Measurements from ENCODE around the gene HLA-DMB. TPM values are rescaled to one million over a fixed set of nuclear protein-coding genes. Genes with fewer than 3 reads are reported as not detected.
A peak's percentile ranks its signal among the peaks of the same experiment; 100 is the strongest.

HLA-DMB gene
- total RNA-seq, 1 donor from 2014 or later = not detected

DNA sequence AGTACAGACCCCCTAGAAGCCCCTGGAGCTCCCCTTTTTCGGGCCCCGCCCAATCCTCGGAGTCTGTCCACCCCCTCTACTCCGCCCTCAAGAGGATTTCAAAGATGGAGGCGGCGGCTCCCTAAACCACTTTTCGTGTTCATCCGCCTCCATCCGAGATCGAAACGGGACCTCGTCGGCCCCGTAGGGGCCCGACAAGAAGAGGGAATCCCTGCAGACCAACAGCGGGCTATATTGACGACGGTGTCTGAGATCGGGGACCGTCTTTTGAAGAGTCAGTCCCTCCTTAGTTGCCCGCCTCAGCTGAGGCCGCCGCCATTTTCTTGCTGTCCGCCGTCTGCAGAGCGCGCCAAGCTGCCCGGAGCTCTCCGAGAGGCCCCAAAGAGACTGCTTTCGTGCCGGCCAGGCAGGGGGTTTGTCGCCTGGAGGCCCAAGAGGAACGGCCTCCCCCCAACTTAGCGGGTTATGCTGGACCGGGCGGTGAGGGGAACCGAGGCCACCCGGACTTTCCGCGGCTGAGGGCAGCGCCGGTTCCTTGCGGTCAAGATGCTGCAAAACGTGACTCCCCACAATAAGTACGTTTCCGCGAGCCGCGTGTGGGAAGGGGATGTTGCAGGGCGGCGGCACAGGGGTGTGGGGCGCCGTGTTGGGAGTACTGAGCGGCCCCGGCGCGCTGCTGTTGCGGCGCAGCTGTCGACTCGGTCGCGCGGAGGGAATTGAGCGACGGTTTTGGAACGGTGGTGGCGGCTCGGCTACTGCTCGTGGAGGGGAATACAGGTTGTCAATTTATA lies 31.7 kb upstream of the HLA-DMB start:
- Mint-ChIP-seq H3K4me1 (ENCODE audit: unreplicated experiment) (peaks cover 33% of the 10 kb centered on the region), H3K27me3 (ENCODE audit: unreplicated experiment) (no peaks in the 10 kb centered on the region), H3K27ac (ENCODE audit: unreplicated experiment) (peak overlapping the region; percentile 100), H3K4me3 (ENCODE audit: unreplicated experiment) (peak overlapping the region; percentile 91), H3K9me3 (ENCODE audit: unreplicated experiment) (no peaks in the 10 kb centered on the region), H3K36me3 (ENCODE audit: unreplicated experiment) (peaks cover 56% of the 10 kb centered on the region)
- no peak for DNase-seq (ENCODE audit: extremely low spot score, unreplicated experiment)
- TF ChIP-seq, protein P1, sequence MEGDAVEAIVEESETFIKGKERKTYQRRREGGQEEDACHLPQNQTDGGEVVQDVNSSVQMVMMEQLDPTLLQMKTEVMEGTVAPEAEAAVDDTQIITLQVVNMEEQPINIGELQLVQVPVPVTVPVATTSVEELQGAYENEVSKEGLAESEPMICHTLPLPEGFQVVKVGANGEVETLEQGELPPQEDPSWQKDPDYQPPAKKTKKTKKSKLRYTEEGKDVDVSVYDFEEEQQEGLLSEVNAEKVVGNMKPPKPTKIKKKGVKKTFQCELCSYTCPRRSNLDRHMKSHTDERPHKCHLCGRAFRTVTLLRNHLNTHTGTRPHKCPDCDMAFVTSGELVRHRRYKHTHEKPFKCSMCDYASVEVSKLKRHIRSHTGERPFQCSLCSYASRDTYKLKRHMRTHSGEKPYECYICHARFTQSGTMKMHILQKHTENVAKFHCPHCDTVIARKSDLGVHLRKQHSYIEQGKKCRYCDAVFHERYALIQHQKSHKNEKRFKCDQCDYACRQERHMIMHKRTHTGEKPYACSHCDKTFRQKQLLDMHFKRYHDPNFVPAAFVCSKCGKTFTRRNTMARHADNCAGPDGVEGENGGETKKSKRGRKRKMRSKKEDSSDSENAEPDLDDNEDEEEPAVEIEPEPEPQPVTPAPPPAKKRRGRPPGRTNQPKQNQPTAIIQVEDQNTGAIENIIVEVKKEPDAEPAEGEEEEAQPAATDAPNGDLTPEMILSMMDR (IDR thresholded peaks at IDR 0.05) = no peak

DNA sequence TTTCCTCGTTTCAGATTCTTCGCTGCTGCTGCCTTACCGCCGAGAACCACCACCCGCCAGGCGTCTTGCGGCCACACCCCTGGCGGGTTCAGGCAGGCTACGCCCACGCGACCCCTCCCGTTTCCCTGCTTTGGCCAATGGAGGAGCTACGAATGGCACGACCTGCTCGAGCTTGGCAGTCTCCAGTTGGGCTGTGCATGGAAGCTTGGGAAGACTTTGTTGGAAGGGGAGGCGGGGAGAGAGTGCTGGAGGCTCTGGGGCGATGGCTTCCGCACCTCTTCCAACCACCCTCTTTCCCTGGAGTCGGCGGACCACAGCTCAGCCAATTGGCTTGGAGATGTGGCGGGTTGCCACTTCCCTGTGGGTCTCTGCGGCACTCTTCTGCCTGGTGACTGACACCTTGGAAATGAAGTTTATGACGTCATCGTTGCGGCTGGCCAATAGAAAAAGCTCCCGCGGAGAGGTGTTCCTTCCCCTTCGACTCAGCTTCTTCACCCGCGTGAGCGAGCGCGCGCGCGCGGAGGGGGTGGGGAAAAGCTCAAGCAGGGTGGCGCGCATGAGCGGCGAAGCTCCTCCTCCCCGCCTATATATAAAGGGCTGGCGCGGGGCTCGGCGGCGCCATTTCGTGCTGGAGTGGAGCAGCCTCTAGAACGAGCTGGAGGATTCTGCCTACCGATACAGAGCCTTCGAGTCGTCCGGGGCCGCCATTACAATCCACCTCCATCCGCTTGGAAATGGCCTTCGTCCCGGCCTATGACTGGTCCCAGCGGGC lies 30.9 kb upstream of the HLA-DMB start:
- TF ChIP-seq, protein P1 (IDR thresholded peaks at IDR 0.05) = no peak
- Mint-ChIP-seq H3K27ac (ENCODE audit: unreplicated experiment) (peak overlapping the region; percentile 100), H3K4me3 (ENCODE audit: unreplicated experiment) (peak overlapping the region; percentile 91), H3K9me3 (ENCODE audit: unreplicated experiment) (no peaks in the 10 kb centered on the region), H3K4me1 (ENCODE audit: unreplicated experiment) (peaks cover 35% of the 10 kb centered on the region), H3K36me3 (ENCODE audit: unreplicated experiment) (peaks cover 48% of the 10 kb centered on the region), H3K27me3 (ENCODE audit: unreplicated experiment) (no peaks in the 10 kb centered on the region)
- peak; percentile 100 for DNase-seq (ENCODE audit: extremely low spot score, unreplicated experiment)

DNA sequence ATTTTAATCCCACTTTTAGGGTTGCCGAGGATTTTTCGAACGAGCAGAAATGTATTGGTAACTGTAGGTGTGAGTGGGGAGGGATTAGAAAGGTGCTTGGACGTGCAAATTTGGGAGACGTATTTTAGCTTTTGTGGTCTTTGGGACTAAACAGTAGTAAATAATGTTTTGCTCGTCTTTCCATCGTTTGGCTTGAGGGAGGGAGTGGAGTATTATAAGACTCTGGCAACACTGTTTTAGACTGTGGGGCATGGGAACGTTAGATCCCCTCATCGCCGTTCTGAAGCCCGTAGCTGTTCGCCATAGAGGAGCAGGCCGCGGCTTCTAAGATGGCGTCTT lies 30.4 kb upstream of the HLA-DMB start:
- peak overlapping the region; percentile 100 for H3K27ac Mint-ChIP-seq (ENCODE audit: unreplicated experiment)
- H3K4me1 Mint-ChIP-seq (ENCODE audit: unreplicated experiment) = peaks cover 33% of the 10 kb centered on the region

DNA sequence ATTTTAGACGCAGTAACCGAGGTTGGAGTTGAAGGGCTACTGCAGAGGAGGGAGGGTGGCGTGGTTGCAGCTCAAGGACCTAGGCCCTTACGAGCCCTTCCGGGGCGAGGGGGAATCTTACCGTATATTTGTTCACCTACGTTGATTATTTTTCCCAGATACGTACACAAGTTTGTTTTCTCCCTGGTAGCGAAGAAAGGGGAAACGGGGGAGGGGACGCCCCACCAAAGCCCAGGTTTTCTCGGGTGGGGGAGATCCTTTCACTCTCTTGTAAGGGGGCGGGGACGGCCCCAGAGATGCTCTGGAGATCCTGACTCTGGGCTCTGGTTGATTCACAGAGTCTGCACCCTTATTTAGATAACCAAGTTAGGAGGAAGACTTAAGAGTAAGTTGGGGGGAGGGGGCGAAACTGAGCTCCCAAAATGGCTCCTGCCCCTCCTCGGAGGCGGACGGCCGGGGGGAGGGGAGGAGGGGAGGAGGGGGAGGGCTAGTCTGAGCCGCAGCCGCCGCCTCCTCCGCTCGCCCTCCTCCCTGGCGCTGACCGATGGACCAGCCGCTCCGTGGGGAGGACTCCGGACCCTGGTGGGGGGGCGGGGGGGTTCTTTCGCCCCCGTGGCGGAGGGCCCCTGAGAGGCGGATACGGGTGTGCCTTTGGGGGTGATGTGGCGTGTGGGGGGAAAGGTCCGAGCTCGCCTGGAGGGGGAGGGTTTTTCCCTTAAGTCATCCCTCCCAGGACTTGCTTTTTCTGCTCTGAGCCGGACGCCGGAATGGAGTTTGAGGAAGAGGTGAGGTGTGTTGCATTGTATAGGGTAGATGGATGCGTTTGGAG lies 29.8 kb upstream of the HLA-DMB start:
- Mint-ChIP-seq H3K4me3 (ENCODE audit: unreplicated experiment) (peak overlapping the region; percentile 91), H3K36me3 (ENCODE audit: unreplicated experiment) (peaks cover 37% of the 10 kb centered on the region)
- DNase-seq (ENCODE audit: extremely low spot score, unreplicated experiment) = peak; percentile 94

More for the DNA sequence above, 30.4 kb upstream of the HLA-DMB start:
- Mint-ChIP-seq H3K9me3 (ENCODE audit: unreplicated experiment) (no peaks in the 10 kb centered on the region), H3K4me3 (ENCODE audit: unreplicated experiment) (peak overlapping the region; percentile 91), H3K36me3 (ENCODE audit: unreplicated experiment) (peaks cover 43% of the 10 kb centered on the region), H3K27me3 (ENCODE audit: unreplicated experiment) (no peaks in the 10 kb centered on the region)
- no peak for DNase-seq (ENCODE audit: extremely low spot score, unreplicated experiment)
- TF ChIP-seq, protein P1 (IDR thresholded peaks at IDR 0.05) = no peak

More for the DNA sequence above, 29.8 kb upstream of the HLA-DMB start:
- H3K27ac Mint-ChIP-seq (ENCODE audit: unreplicated experiment) = peak overlapping the region; percentile 100
- TF ChIP-seq, protein P1 (IDR thresholded peaks at IDR 0.05) = peak; percentile 4
- no peaks in the 10 kb centered on the region for H3K27me3 Mint-ChIP-seq (ENCODE audit: unreplicated experiment)
- H3K9me3 Mint-ChIP-seq (ENCODE audit: unreplicated experiment) = no peaks in the 10 kb centered on the region
- H3K4me1 Mint-ChIP-seq (ENCODE audit: unreplicated experiment) = peaks cover 31% of the 10 kb centered on the region
